HFFc6 (cell line): ENCODE measurements around the gene ABI1. TPM values are rescaled to one million over a fixed set of nuclear protein-coding genes. Genes with fewer than 3 reads are reported as not detected.

Experiments
- DNase-seq: peaks from one replicate; pipeline ENCODE4 v3.0.0-alpha.2; 2018
- H3K27ac Mint-ChIP-seq: 2 replicates; pipeline ENCODE4 v1.8.0; 2020; ENCODE audit warnings: mild to moderate bottlenecking, mixed read lengths
- H3K27me3 Mint-ChIP-seq: 2 replicates; pipeline ENCODE4 v1.8.0; 2021; ENCODE audit warnings: mild to moderate bottlenecking, moderate library complexity, mixed read lengths; ENCODE audit not compliant: insufficient read depth
- H3K36me3 Mint-ChIP-seq: 2 replicates; pipeline ENCODE4 v1.8.0; 2021; ENCODE audit warnings: low read depth, mixed read lengths
- H3K4me1 Mint-ChIP-seq: 2 replicates; pipeline ENCODE4 v1.8.0; 2020; ENCODE audit warnings: low read depth, mixed read lengths
- H3K4me3 Mint-ChIP-seq: 2 replicates; pipeline ENCODE4 v1.8.0; 2020; ENCODE audit warnings: mild to moderate bottlenecking, moderate library complexity, mixed read lengths
- H3K9me3 Mint-ChIP-seq: 2 replicates; pipeline ENCODE4 v1.8.0; 2020; ENCODE audit warnings: mild to moderate bottlenecking, mixed read lengths
- CTCF ChIP-seq: fragments of 200-600 bp; sonication (generic); IDR thresholded peaks from 2 replicates; pipeline ENCODE4 v1.5.0; 2021; ENCODE audit warnings: antibody characterized with exemption, mild to moderate bottlenecking
- total RNA-seq, 6 experiments: library from RNA; stranded (reverse); fragmentation: NEBNext Ultra II Directional; extraction: Animal tissue kit (Norgen Biotek cat#: 25700); gene quantifications; 2 replicates in 1 of 6; 3 replicates in 5 of 6; pipeline ENCODE4 v1.2.3, GENCODE V29; 2021

ABI1 gene
- total RNA-seq, 6 experiments from 2014 or later = 48.0 to 56.5 (median 53.3) TPM

- Mint-ChIP-seq H3K9me3 (no peaks in the 10 kb centered on the region), H3K4me1 (peaks cover 12% of the 10 kb centered on the region), H3K27me3 (peaks cover 2% of the 10 kb centered on the region), H3K36me3 (no peaks in the 10 kb centered on the region), H3K4me3 (no peak overlapping the region), H3K27ac (no peak overlapping the region)
- DNase-seq = peak; percentile 20
- no peak for TF ChIP-seq CTCF
Observed at GRCh38 chr10:26887611-26888215, 27.0 kb upstream of the ABI1 start.

GRCh38 chr10:26881600-26882331 is 21.0 kb upstream of the ABI1 start:
- Mint-ChIP-seq H3K4me1 (peaks cover 10% of the 10 kb centered on the region), H3K27ac (no peak overlapping the region), H3K27me3 (peaks cover 7% of the 10 kb centered on the region), H3K9me3 (no peaks in the 10 kb centered on the region), H3K4me3 (no peak overlapping the region), H3K36me3 (no peaks in the 10 kb centered on the region)
- TF ChIP-seq CTCF = peak; percentile 79
- DNase-seq = peak; percentile 65

DNA sequence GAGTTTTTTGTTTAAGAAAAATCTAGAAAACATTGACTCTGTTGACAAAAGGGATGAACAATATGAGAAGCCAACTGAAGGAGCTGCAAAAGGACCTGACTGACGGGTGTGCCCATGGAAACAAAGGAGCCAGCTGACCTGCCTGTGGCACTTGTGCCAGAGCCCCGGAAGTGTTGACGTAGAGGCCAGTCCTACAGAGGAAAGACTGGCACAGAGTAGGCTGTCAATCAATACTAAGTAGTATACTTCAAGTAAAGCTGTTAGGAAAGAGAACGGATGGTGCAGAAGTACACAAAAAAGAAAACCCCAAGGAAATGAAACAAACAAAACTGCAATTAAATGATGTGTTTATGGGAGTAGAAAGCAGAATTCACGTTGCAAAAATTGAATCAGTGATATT is 19.0 kb upstream of the ABI1 start:
- H3K4me1 Mint-ChIP-seq = peaks cover 10% of the 10 kb centered on the region
- DNase-seq = no peak
- no peak for TF ChIP-seq CTCF
- H3K27me3 Mint-ChIP-seq = peaks cover 14% of the 10 kb centered on the region
- no peak overlapping the region for H3K27ac Mint-ChIP-seq
- H3K9me3 Mint-ChIP-seq = no peaks in the 10 kb centered on the region
- H3K4me3 Mint-ChIP-seq = no peak overlapping the region
- no peaks in the 10 kb centered on the region for H3K36me3 Mint-ChIP-seq

- Mint-ChIP-seq H3K9me3 (no peaks in the 10 kb centered on the region), H3K27ac (no peak overlapping the region), H3K36me3 (no peaks in the 10 kb centered on the region), H3K4me3 (no peak overlapping the region), H3K4me1 (no peaks in the 10 kb centered on the region), H3K27me3 (peaks cover 2% of the 10 kb centered on the region)
- no peak for TF ChIP-seq CTCF
- no peak for DNase-seq
Observed at GRCh38 chr10:26870766-26871165, 10.0 kb upstream of the ABI1 start.

DNA sequence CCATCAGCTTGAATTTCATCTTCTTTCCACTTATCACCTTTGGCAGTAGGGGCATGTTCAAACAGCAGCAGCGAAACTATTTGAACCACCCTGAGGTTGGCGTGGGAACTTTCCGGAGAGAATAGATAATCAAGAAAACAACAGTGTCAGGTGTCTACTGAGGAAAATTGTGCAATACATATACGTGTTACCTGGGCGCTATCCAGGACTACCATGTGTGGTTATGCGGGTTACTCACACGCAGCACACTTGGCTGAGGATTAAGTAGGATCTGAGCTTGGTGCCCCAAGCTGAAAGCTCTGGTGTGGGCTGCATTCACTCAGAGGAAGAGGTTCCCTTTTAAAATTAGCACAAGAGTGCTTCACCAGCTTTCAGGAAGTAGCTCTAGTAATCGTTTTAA is 8.8 kb upstream of the ABI1 start:
- no peak for DNase-seq
- no peaks in the 10 kb centered on the region for H3K36me3 Mint-ChIP-seq
- no peak for TF ChIP-seq CTCF
- no peaks in the 10 kb centered on the region; the same call in none of the 2 replicates for H3K27me3 Mint-ChIP-seq
- H3K9me3 Mint-ChIP-seq = no peaks in the 10 kb centered on the region
- H3K4me1 Mint-ChIP-seq = no peaks in the 10 kb centered on the region
- no peak overlapping the region for H3K4me3 Mint-ChIP-seq
- no peak overlapping the region for H3K27ac Mint-ChIP-seq
